ENCODE measurements around the gene TUBGCP5.

Gene TUBGCP5

GRCh38 chr15:22960556-22960955 lies 78.8 kb downstream of the TUBGCP5 start:
- POLR2A ChIA-PET (ENCODE audit: low non-redundant PET): no interaction called here
- TF ChIP-seq, protein P1, sequence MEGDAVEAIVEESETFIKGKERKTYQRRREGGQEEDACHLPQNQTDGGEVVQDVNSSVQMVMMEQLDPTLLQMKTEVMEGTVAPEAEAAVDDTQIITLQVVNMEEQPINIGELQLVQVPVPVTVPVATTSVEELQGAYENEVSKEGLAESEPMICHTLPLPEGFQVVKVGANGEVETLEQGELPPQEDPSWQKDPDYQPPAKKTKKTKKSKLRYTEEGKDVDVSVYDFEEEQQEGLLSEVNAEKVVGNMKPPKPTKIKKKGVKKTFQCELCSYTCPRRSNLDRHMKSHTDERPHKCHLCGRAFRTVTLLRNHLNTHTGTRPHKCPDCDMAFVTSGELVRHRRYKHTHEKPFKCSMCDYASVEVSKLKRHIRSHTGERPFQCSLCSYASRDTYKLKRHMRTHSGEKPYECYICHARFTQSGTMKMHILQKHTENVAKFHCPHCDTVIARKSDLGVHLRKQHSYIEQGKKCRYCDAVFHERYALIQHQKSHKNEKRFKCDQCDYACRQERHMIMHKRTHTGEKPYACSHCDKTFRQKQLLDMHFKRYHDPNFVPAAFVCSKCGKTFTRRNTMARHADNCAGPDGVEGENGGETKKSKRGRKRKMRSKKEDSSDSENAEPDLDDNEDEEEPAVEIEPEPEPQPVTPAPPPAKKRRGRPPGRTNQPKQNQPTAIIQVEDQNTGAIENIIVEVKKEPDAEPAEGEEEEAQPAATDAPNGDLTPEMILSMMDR (conservative IDR thresholded peaks at IDR 0.05; ENCODE audit: low read depth): no peak
- H3K27ac ChIP-seq: peak overlapping the region; percentile 56
- DNase-seq (ENCODE audit: low spot score): no peak
- CTCF ChIA-PET: no interaction called here

DNA sequence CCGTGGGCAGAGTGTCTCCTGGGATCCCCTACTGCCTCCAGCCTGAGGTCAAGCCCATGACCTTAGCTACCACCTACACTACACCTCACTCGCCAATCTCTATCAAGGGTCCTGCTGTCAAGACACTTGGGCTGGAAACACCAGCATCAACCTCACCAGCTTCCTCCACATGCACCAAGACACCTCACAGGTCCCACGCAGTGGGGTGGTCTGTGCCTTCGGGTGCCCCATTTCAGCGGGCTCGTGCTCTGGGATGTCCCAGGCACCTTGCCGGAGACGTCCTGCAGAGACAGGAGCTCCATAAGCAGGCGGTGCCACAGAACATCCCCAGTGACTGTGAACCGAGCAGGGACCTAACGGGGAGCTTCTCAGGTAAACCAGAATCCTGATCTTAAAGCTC lies 79.2 kb downstream of the TUBGCP5 start:
- ChIA-PET CTCF (interaction anchor here (0.6 kb wide), 1 partner anchor 62 kb away, joined by 3 read pairs; no protein-coding TSS in a partner anchor), POLR2A (ENCODE audit: low non-redundant PET) (no interaction called here)
- DNase-seq (ENCODE audit: low spot score): no peak
- TF ChIP-seq, protein P1 (conservative IDR thresholded peaks at IDR 0.05; ENCODE audit: low read depth): no peak
- H3K27ac ChIP-seq: peak overlapping the region; percentile 56

DNA sequence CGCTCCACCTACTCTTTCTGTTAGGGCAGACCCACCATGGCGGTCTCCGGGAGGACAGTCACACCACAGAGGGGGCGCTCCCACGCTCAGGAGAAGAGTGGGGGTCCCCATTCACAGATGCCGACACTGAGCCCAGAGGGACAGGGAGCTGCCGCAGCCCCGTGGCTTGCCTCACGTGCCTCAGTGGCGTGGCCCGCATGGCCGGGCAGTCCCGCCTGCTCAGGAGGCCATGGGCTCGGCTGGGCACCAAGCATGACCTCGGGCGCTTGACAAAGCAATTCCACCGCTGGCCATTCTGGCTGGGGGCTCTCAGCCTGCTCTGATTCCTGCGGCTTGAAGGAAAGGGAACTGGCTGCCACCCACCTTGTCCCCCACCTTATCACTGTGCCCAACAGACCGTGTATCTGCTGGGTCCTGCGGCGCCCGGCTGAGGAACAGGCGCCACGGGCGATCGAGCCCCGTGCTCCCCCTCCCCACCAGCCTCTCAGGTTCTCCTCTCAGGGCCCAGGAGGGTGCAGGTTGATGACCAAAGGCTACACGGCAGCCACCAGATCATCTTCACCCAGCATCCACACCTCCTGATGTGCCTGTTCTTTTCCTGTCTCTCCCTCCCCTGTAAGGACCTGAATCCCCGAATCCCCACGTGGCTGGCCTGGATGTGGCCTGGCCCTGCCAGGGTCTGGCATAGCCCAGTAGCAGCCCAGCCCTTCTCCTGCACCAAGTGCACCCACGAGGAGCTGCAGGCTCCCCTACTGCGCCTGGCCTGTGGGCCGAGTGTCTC lies 79.9 kb downstream of the TUBGCP5 start:
- CTCF ChIA-PET: interaction anchor here (0.6 kb wide), 1 partner anchor 63 kb away, joined by 3 read pairs; no protein-coding TSS in a partner anchor
- peak overlapping the region; percentile 56; the same call in 1 of the 2 replicates for H3K27ac ChIP-seq
- POLR2A ChIA-PET (ENCODE audit: low non-redundant PET): no interaction called here
- no peak for DNase-seq (ENCODE audit: low spot score)
- TF ChIP-seq, protein P1 (conservative IDR thresholded peaks at IDR 0.05; ENCODE audit: low read depth): no peak

DNA sequence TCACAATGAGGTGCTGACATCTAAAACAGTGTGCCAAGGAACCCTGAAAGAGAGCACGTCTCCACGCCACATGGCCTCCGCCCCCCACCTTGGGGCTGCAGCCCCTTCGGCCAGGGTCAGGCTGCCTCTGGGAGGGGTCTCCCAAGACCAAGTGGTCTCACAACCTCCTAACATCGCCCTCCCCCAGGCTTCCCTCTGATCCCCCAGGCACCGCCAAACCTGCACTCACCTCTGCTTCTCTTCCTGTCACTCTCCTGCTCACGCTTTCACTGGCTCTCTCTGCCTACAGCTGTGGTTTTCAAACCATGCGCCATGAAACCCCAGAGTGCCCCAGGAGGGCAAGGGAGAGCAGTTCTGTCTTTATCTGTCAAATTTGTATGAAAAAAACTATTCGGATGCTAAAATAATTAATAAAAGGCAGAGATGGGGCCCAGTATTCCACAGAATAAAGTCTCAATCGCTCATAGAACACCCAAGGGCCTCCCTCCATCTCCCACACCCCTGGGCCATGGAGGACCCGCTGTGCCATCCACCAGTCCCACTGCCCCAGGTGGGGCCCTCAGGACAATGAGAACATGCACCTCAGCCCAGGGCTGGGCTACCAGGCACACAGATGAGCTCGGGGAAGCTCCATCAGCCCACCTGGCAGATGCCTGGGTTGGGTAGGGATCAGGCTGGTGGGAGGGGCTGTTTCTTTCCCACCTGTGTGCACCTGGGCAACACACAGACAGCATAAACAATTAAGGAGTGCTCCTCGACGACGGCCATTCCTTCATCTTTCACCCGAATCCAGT lies 80.7 kb downstream of the TUBGCP5 start:
- TF ChIP-seq, protein P1 (conservative IDR thresholded peaks at IDR 0.05; ENCODE audit: low read depth): no peak
- ChIA-PET CTCF (no interaction called here), POLR2A (ENCODE audit: low non-redundant PET) (no interaction called here)
- DNase-seq (ENCODE audit: low spot score): no peak
- H3K27ac ChIP-seq: peak overlapping the region; percentile 11; the same call in 1 of the 2 replicates

- TF ChIP-seq, protein P1 (conservative IDR thresholded peaks at IDR 0.05; ENCODE audit: low read depth): no peak
- no peak for DNase-seq (ENCODE audit: low spot score)
- ChIA-PET CTCF (no interaction called here), POLR2A (ENCODE audit: low non-redundant PET) (no interaction called here)
- peak overlapping the region; percentile 23 for H3K27ac ChIP-seq
Measured at GRCh38 chr15:22956978-22957260, 82.5 kb downstream of the TUBGCP5 start.

GRCh38 chr15:22956257-22956977 lies 83.0 kb downstream of the TUBGCP5 start:
- TF ChIP-seq, protein P1 (conservative IDR thresholded peaks at IDR 0.05; ENCODE audit: low read depth): no peak
- DNase-seq (ENCODE audit: low spot score): no peak
- POLR2A ChIA-PET (ENCODE audit: low non-redundant PET): no interaction called here

More at GRCh38 chr15:22956257-22956977, 83.0 kb downstream of the TUBGCP5 start:
- CTCF ChIA-PET: interaction anchor here (0.6 kb wide), 2 partner anchors 18 to 36 kb away, joined by 3 read pairs; no protein-coding TSS in a partner anchor
- H3K27ac ChIP-seq: peak overlapping the region; percentile 23
